Heart left ventricle (tissue), 13 donors: Measurements from ENCODE around the gene HRAS.

ENCODE experiments used
- CTCF ChIP-seq, 12 donors: fragments of 200-600 bp; sonication (generic) in 4 of 12; IDR thresholded peaks; one replicate each; pipeline versions ENCODE4 v1.5.0 to v1.8.0; 2018 to 2022; ENCODE audit warnings: antibody characterized with exemption in 12 of 12, mild to moderate bottlenecking in 5 of 12
- POLR2A ChIP-seq, 2 donors: fragments of 450-650 bp; IDR thresholded peaks; one replicate each; pipeline ENCODE4 v1.6.1; 2017; ENCODE audit warnings: antibody characterized with exemption in 2 of 2, mild to moderate bottlenecking in 2 of 2, moderate library complexity in 2 of 2
- donor health status: ischemic (EF 13 %, LVEDD 7.1; RV severe dilation, severe dysfunction).
- donor health status: DM: no; HTN: yes; CAD: no.
- donor health status: DM: no; HTN: no; CAD: no.
- donor health status: ischemic (EF 25% LVEDD 6.9; RV normal size, moderate dysfunction).
- donor health status: ischemic (EF 25% LVEDD 5.7; RV mildly dilated, moderate dysfunction).
- donor health status: ischemic (EF 35%, LVEDD 5.7; RV mildly dilated, moderate dysfunction).
- donor health status: nonischemic (EF 11% LVEDD 7.7; RV severe dilation, severe dysfunction).
- donor health status: DM: yes; HTN: yes; CAD: no.
- donor health status: PGD.
- donor health status: ischemic (EF 29% LVEDD 5.4; RV normal size, mild dysfunction).
- donor health status: nonischemic (EF 23%, LVEDD 6.1; RV moderate dilation, normal function).

GRCh38 chr11:553083-553987 is 18.0 kb upstream of the HRAS start:
- TF ChIP-seq CTCF (IDR thresholded peaks at IDR 0.05) (no peak), POLR2A (IDR thresholded peaks at IDR 0.05) (no peak)
